H1 (cell line): ENCODE data around the gene LCN2. TPM values are rescaled to one million over a fixed set of nuclear protein-coding genes. Genes with fewer than 3 reads are reported as not detected.

Experiments used
- CTCF ChIA-PET: fragments of 300-600 bp; sonication (Branson Sonifier 250); formaldehyde crosslinking; loops from one replicate; lab custom pipeline; 2021; ENCODE audit not compliant: partially characterized antibody; lab: Charles Lee
- POLR2A ChIA-PET: fragments of 300-600 bp; sonication (Branson Sonifier 250); formaldehyde crosslinking; loops from one replicate; lab custom pipeline; 2021; ENCODE audit warnings: inconsistent platforms; ENCODE audit not compliant: partially characterized antibody; lab: Charles Lee
- DNase-seq, 2 experiments: peaks; one replicate each; pipeline versions ENCODE4 v3.0.0 to v3.0.0-alpha.2; 2010 to 2022; ENCODE audit warnings: low spot score in 2 of 2, low read depth in 1 of 2, mixed read lengths in 1 of 2
- FAIRE-seq: peaks from 2 replicates; lab custom pipeline; 2011; peaks lifted over from hg19 to GRCh38; lab: Jason Lieb, UNC
- H2AFZ ChIP-seq: 2 replicates; pipeline ENCODE4 v1.8.1; 2012; ENCODE audit warnings: low read length, inconsistent platforms
- H2AK5ac ChIP-seq: 2 replicates; pipeline ENCODE4 v1.6.1; 2013; ENCODE audit warnings: low read depth, low read length
- H2BK120ac ChIP-seq: replicated peaks from 2 replicates; pipeline ENCODE3; 2013; ENCODE audit warnings: low read depth, low read length, inconsistent platforms
- H2BK12ac ChIP-seq: 2 replicates; pipeline ENCODE4 v1.6.1; 2013; ENCODE audit warnings: low read depth, low read length
- H2BK15ac ChIP-seq: 2 replicates; pipeline ENCODE4 v1.6.1; 2013; ENCODE audit warnings: low read length
- H2BK20ac ChIP-seq: 2 replicates; pipeline ENCODE4 v1.6.1; 2013; ENCODE audit warnings: low read length
- H2BK5ac ChIP-seq: 2 replicates; pipeline ENCODE4 v1.6.1; 2013; ENCODE audit warnings: low read depth, low read length
- H3K14ac ChIP-seq: 2 replicates; pipeline ENCODE4 v1.6.1; 2013; ENCODE audit warnings: inconsistent platforms; ENCODE audit not compliant: insufficient read length
- H3K18ac ChIP-seq: 2 replicates; pipeline ENCODE4 v1.6.1; 2013; ENCODE audit warnings: low read length; ENCODE audit errors: extremely low read depth
- H3K23ac ChIP-seq: 2 replicates; pipeline ENCODE4 v1.6.1; 2013; ENCODE audit warnings: inconsistent platforms; ENCODE audit not compliant: insufficient read length
- H3K23me2 ChIP-seq: 2 replicates; pipeline ENCODE4 v1.6.1; 2013; ENCODE audit warnings: low read depth, low read length
- H3K27ac ChIP-seq: 2 replicates; pipeline ENCODE4 v1.6.1; 2011; ENCODE audit warnings: low read depth, low read length, inconsistent platforms
- H3K27me3 ChIP-seq, 4 experiments: replicated peaks in 1 of 4; 1 replicate in 1 of 4; 2 replicates in 3 of 4; pipeline versions ENCODE4 v1.6.1 to v1.8.1; 2011 to 2013; ENCODE audit warnings: low read length in 3 of 4, mild to moderate bottlenecking in 3 of 4, inconsistent platforms in 2 of 4, mixed read lengths in 2 of 4, moderate library complexity in 1 of 4; ENCODE audit not compliant: control insufficient read depth in 3 of 4, insufficient read depth in 3 of 4; ENCODE audit errors: extremely low read depth in 1 of 4
- H3K36me3 ChIP-seq, 4 experiments: 2 replicates each; pipeline versions ENCODE4 v1.6.1 to v1.8.1; 2011 to 2013; ENCODE audit warnings: mild to moderate bottlenecking in 4 of 4, low read length in 3 of 4, moderate library complexity in 2 of 4, control low read depth in 1 of 4, inconsistent platforms in 1 of 4; ENCODE audit not compliant: insufficient read depth in 4 of 4, control insufficient read depth in 2 of 4
- H3K4ac ChIP-seq: replicated peaks from 2 replicates; pipeline ENCODE3; 2013; ENCODE audit warnings: low read length, low read depth, mixed read lengths, inconsistent platforms; ENCODE audit not compliant: insufficient read length
- H3K4me1 ChIP-seq, 4 experiments: replicated peaks in 1 of 4; 1 replicate in 1 of 4; 2 replicates in 3 of 4; pipeline versions ENCODE4 v1.6.1 to v1.8.1; 2011 to 2013; ENCODE audit warnings: low read length in 3 of 4, inconsistent platforms in 2 of 4, mixed read lengths in 1 of 4; ENCODE audit not compliant: insufficient read depth in 4 of 4, control insufficient read depth in 3 of 4
- H3K4me2 ChIP-seq, 2 experiments: 2 replicates each; pipeline versions ENCODE4 v1.6.1 to v1.8.1; 2011 to 2013; ENCODE audit warnings: low read depth in 2 of 2, low read length in 2 of 2, control low read depth in 1 of 2, inconsistent platforms in 1 of 2, mild to moderate bottlenecking in 1 of 2; ENCODE audit not compliant: insufficient read depth in 1 of 2
- H3K4me3 ChIP-seq, 4 experiments: fragments of 200-600, 300-600 bp in 1 of 4; sonication (generic), shearing (Covaris generic), sonication (Bioruptor Twin) in 1 of 4; 2 replicates each; pipeline versions ENCODE4 v1.5.1 to v1.8.1; 2011 to 2016; ENCODE audit warnings: low read length in 4 of 4, low read depth in 3 of 4, control low read depth in 2 of 4, inconsistent platforms in 2 of 4, mild to moderate bottlenecking in 2 of 4, mixed read lengths in 1 of 4, moderate library complexity in 1 of 4; ENCODE audit not compliant: insufficient read depth in 2 of 4; ENCODE audit errors: extremely low read depth in 1 of 4
- H3K56ac ChIP-seq: replicated peaks from 2 replicates; pipeline ENCODE3; 2013; ENCODE audit warnings: low read depth, mild to moderate bottlenecking, mixed read lengths, low read length, inconsistent platforms; ENCODE audit not compliant: insufficient read length
- H3K79me1 ChIP-seq: 2 replicates; pipeline ENCODE4 v1.6.1; 2013; ENCODE audit warnings: low read depth, low read length, control low read depth
- H3K79me2 ChIP-seq, 2 experiments: 2 replicates each; pipeline versions ENCODE4 v1.6.1 to v1.8.1; 2012 to 2013; ENCODE audit warnings: low read length in 2 of 2, mild to moderate bottlenecking in 2 of 2, inconsistent platforms in 1 of 2; ENCODE audit not compliant: insufficient read depth in 2 of 2, control insufficient read depth in 1 of 2
- H3K9ac ChIP-seq, 4 experiments: replicated peaks in 1 of 4; 1 replicate in 1 of 4; 2 replicates in 3 of 4; pipeline versions ENCODE4 v1.6.1 to v1.8.1; 2011 to 2013; ENCODE audit warnings: low read depth in 3 of 4, low read length in 3 of 4, control low read depth in 2 of 4, mild to moderate bottlenecking in 2 of 4, moderate library complexity in 2 of 4, inconsistent platforms in 1 of 4; ENCODE audit errors: extremely low read depth in 1 of 4
- H3K9me3 ChIP-seq, 2 experiments: 2 replicates each; pipeline versions ENCODE4 v1.6.1 to v1.8.1; 2012 to 2013; ENCODE audit warnings: mild to moderate bottlenecking in 2 of 2, moderate library complexity in 2 of 2, control low read depth in 1 of 2, inconsistent platforms in 1 of 2, low read depth in 1 of 2, low read length in 1 of 2, mixed read lengths in 1 of 2; ENCODE audit not compliant: insufficient read depth in 2 of 2
- H4K20me1 ChIP-seq, 2 experiments: replicated peaks in 1 of 2; 2 replicates each; pipeline versions ENCODE3 to v1.8.1; 2011 to 2013; ENCODE audit warnings: inconsistent platforms in 2 of 2, low read length in 2 of 2, mild to moderate bottlenecking in 1 of 2; ENCODE audit not compliant: insufficient read depth in 2 of 2, control insufficient read depth in 1 of 2
- H4K5ac ChIP-seq: 2 replicates; pipeline ENCODE4 v1.6.1; 2013; ENCODE audit warnings: low read length, low read depth, mixed read lengths, inconsistent platforms; ENCODE audit not compliant: insufficient read length
- H4K8ac ChIP-seq: 2 replicates; pipeline ENCODE4 v1.8.0; 2013; ENCODE audit warnings: mild to moderate bottlenecking, moderate library complexity, low read length, inconsistent platforms; ENCODE audit not compliant: insufficient read depth; ENCODE audit errors: extremely low read depth
- H4K91ac ChIP-seq: replicated peaks from 2 replicates; pipeline ENCODE3; 2013; ENCODE audit warnings: low read length, mixed read lengths, inconsistent platforms; ENCODE audit not compliant: insufficient read length
- CBX8 ChIP-seq: fragments of 300-800, 300-1000 bp; sonication (generic); IDR thresholded peaks from 2 replicates; pipeline ENCODE4 v1.7.1; 2016; ENCODE audit warnings: low read depth, low read length, borderline replicate concordance
- EZH2 ChIP-seq: fragments of 200-600 bp; sonication (generic); IDR thresholded peaks from 2 replicates; pipeline ENCODE4 v1.7.1; 2012; ENCODE audit warnings: low read depth, mild to moderate bottlenecking, moderate library complexity, low read length, inconsistent platforms; ENCODE audit not compliant: severe bottlenecking
- FOSL1 ChIP-seq: IDR thresholded peaks from 2 replicates; pipeline ENCODE4 v1.6.1; 2011; ENCODE audit warnings: mild to moderate bottlenecking, low read depth, low read length, moderate library complexity; ENCODE audit not compliant: insufficient read depth
- HDAC2 ChIP-seq, 2 experiments: fragments of 300-600 bp in 1 of 2; sonication (generic) in 1 of 2; IDR thresholded peaks; 2 replicates each; pipeline ENCODE4 v1.6.1; 2011 to 2012; ENCODE audit warnings: low read depth in 2 of 2, low read length in 2 of 2, mild to moderate bottlenecking in 2 of 2, moderate library complexity in 2 of 2, borderline replicate concordance in 1 of 2, inconsistent platforms in 1 of 2
- HDAC6 ChIP-seq: IDR thresholded peaks from one replicate; pipeline ENCODE4 v1.7.1; 2012; ENCODE audit warnings: low read depth, mild to moderate bottlenecking, inconsistent platforms, low read length, moderate library complexity
- KDM5A ChIP-seq: fragments of 200-600 bp; IDR thresholded peaks from 2 replicates; pipeline ENCODE4 v1.7.1; 2012; ENCODE audit warnings: mild to moderate bottlenecking, low read length, inconsistent platforms, mixed read lengths
- SP1 ChIP-seq: IDR thresholded peaks from 2 replicates; pipeline ENCODE4 v1.6.1; 2011; ENCODE audit warnings: low read depth, low read length
- YY1 ChIP-seq: IDR thresholded peaks from 2 replicates; pipeline ENCODE4 v1.6.1; 2011; ENCODE audit warnings: low read depth, mild to moderate bottlenecking, low read length
- ZNF274 ChIP-seq: IDR thresholded peaks from 2 replicates; pipeline ENCODE4 v1.7.0; 2012; ENCODE audit warnings: low read length, borderline replicate concordance; ENCODE audit errors: extremely low read depth
- WGBS, 2 experiments: shearing (Covaris generic) in 1 of 2; methylation state at CpG; one replicate each; pipeline versions ENCODE4 v1.1.6 to v1.1.7; 2013 to 2015; ENCODE audit warnings: low lambda C conversion rate in 2 of 2, mixed read lengths in 2 of 2, inconsistent platforms in 1 of 2, low coverage in 1 of 2, missing lambda C conversion rate in 1 of 2; ENCODE audit not compliant: insufficient replicate concordance in 2 of 2, insufficient coverage in 1 of 2, insufficient read length in 1 of 2; ENCODE audit errors: extremely low coverage in 1 of 2, missing lambda C conversion rate in 1 of 2; 5-methylcytosine and 5-hydroxymethylcytosine counted together
- polyA plus RNA-seq, 7 experiments: library from polyadenylated mRNA; depleted of rRNA in 3 of 7; stranded (reverse) in 5 of 7; unstranded in 2 of 7; fragments of >200 nt in 5 of 7; fragments of 200-250 nt in 2 of 7; gene quantifications; 1 replicate in 5 of 7; 2 replicates in 1 of 7; 4 replicates in 1 of 7; pipeline versions ENCODE4 v1.2.1 to v1.2.3, GENCODE V29; 2011 to 2013; ENCODE audit warnings: missing spikeins in 2 of 7, mixed read lengths in 2 of 7
- total RNA-seq: library from RNA; stranded (reverse); fragmentation: NEBNext Ultra II Directional; extraction: Animal tissue kit (Norgen Biotek cat#: 25700); gene quantifications from 2 replicates; pipeline ENCODE4 v1.2.1, GENCODE V29; 2021
- TF ChIP-seq, protein P1 (sequence below): IDR thresholded peaks from 2 replicates; pipeline ENCODE4 v1.6.1; 2012; ENCODE audit warnings: inconsistent platforms

The LCN2 gene
- total and polyA plus RNA-seq, 2 of the 8 experiments (the other 6 are each of a cell fraction or from before 2014, with no cell fraction given), result 1.1 to 1.6 TPM

DNA sequence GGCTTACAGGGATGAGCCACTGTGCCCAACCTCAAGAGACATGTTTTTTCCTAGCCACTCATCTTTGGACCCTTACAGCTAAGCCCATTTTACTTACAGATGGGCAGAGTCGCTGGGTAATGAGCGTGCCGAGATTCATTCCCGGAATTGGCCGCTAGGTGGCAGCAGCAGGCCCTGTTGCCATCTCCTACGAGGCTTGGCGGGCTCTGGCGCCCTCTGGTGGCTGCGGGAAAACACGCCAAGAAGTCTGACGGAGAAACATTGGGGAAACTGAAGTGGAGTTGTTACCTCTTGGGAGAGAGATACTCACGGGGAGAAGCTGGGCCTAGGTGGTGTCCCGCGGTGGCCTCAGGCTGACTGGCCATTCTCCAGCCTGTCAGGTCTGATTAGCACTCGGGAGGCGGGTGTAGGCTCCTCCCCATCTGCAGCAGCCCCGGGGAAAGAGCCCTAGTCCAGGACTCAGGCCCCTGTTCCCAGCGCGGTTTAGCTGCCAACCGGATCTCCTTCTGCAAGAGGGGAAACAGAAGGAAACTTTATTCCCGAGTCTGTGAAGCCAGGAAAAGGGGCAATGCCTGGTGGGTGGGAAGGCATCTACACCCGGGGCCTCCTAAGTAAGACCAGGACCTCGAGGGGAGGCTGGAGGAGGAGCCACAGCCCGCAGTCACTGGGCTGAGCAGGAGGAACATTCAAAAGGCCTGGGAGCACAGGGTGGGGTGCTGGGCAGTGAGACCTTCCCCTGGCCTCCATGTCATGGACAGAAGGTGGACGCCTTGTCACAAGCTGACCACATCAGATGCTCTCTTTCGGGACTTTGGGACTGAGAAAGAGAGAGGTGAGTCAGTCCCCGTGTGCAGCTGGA lies 31.4 kb upstream of the LCN2 start:
- Histone ChIP-seq H3K79me1 (no peaks in the 10 kb centered on the region), H3K27me3 (no peaks in the 10 kb centered on the region), H4K20me1 (peaks cover 3 to 15% of the 10 kb centered on the region in 2 experiments), H4K8ac (no peak overlapping the region), H2BK12ac (no peak overlapping the region), H3K4ac (peak overlapping the region; percentile 21), H3K9me3 (no peaks in the 10 kb centered on the region), H3K4me2 (peak overlapping the region in 1 of 2 experiments; percentile 64; a peak in 2 of 4 replicates), H2AK5ac (0 out of 2 replicates have a peak overlapping the region, but pooled peaks have one; percentile 26), H2BK120ac (no peak overlapping the region), H3K18ac (no peak overlapping the region), H3K56ac (no peak overlapping the region), H2BK5ac (0 out of 2 replicates have a peak overlapping the region, but pooled peaks have one; percentile 24), H3K4me3 (peak overlapping the region in 2 of 4 experiments; percentile 14 to 40; a peak in 5 of 8 replicates), H3K79me2 (no peaks in the 10 kb centered on the region), H3K27ac (no peak overlapping the region), H4K5ac (no peak overlapping the region), H3K36me3 (peaks cover 0 to 17% (median 3%) of the 10 kb centered on the region in 4 experiments; a peak in 5 of 8 replicates), H3K23me2 (no peaks in the 10 kb centered on the region), H3K14ac (no peak overlapping the region), H2BK20ac (no peak overlapping the region), H3K9ac (0 out of 7 replicates have a peak overlapping the region, but pooled peaks of 2 of the 4 experiments have one; percentile 4 to 8), H2BK15ac (peak overlapping the region; percentile 46), H3K23ac (no peak overlapping the region), H4K91ac (no peak overlapping the region), H2AFZ (no peak overlapping the region; the same call in 1 of the 2 replicates), H3K4me1 (peaks cover 0 to 4% (median under 1%) of the 10 kb centered on the region in 4 experiments; a peak in 3 of 7 replicates)
- DNase-seq (peak; percentile 91 to 100), FAIRE-seq (peak; percentile 81)
- WGBS, 2 experiments, result 21% methylated on average over 27 of the region's 27 CpGs; no CpG with 5 or more reads in 1 of the 2 experiments
- CTCF ChIA-PET, result interaction anchor here (0.6 to 9.1 kb wide), 63 partner anchors 8 to 1162 kb away, joined by 3 to 114 read pairs (median 5); partner anchors contain the start of genes NAIF1, PTGES2 and SLC25A25
- POLR2A ChIA-PET, result interaction anchor here (0.6 to 5.9 kb wide), 7 partner anchors 12 to 179 kb away, joined by 3 to 119 read pairs (median 4); partner anchors contain the start of gene BBLN
- no peak for TF ChIP-seq EZH2
- no peak for TF ChIP-seq ZNF274
- no peak for TF ChIP-seq CBX8
- peak; percentile 50; the same call in 1 of the 2 replicates for TF ChIP-seq SP1
- TF ChIP-seq KDM5A, result no peak
- 0 out of 4 replicates have a peak, but pooled peaks of 1 of the 2 experiments have one; percentile 7 for TF ChIP-seq HDAC2 (IDR thresholded peaks at IDR 0.05; ENCODE audit: borderline replicate concordance in 1 of 2, low read depth in 2 of 2, low read length in 2 of 2)
- TF ChIP-seq YY1, result peak; percentile 56; the same call in 1 of the 2 replicates
- TF ChIP-seq HDAC6, result no peak
- TF ChIP-seq, protein P1, sequence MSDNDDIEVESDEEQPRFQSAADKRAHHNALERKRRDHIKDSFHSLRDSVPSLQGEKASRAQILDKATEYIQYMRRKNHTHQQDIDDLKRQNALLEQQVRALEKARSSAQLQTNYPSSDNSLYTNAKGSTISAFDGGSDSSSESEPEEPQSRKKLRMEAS, result peak; percentile 57
- no peak for TF ChIP-seq FOSL1
